GM18873 (cell line): ENCODE measurements around the gene NFAM1.

ENCODE experiments used
- ATAC-seq: cut with Tn5 transposase; IDR thresholded peaks from one replicate; pipeline ENCODE4 v1.9.1; 2021; ENCODE audit warnings: mild to moderate bottlenecking, moderate library complexity, moderate number of reproducible peaks; ENCODE audit not compliant: unreplicated experiment, low FRiP score

The NFAM1 gene

DNA sequence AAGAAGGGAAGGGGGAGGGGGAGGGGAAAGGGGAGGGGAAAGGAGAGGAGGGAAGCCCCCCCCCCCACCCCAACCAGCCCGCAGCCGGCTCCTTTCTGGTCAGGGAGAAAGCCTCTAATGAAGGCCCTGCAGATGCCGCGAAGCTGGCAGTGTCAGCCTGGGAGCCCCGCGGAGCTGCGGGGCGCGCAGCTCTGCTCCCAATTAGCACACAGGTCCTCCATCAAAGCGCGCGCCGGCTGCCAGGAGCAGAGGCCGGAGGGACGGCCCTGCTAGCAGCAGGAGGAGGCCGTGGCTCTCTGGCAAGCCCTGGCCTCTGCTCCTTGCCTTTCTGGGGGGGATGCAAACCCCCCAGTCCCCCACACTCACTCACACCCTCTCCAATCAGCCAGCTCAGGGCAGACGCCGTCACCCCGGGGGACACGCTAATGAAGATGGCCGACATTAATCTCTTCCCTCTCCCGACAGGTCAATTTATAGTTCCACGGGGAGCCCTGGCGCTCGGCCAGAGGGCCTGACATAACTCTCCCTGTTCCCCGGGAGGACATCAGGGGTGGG lies 91.3 kb downstream of the NFAM1 start:
- ATAC-seq = no peak

DNA sequence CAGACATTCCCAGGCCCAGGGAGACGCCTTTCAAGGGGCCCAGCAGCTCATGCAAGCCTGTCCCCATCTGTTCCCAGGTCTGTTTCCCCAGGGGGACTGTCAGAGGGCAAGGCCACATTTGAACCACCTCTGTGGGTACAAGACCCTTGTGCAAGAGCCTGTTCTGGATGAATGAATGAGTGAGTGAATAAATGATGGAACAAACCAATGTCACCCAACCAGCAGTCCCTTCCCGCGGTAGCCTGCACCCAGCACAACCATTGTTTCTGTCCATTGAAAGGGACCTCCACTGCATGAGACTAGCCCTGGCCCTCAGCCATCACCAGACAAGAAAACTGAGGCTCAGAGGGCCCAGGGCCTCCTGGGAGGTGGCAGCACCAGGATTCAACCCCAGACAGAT lies 92.1 kb downstream of the NFAM1 start:
- no peak for ATAC-seq

DNA sequence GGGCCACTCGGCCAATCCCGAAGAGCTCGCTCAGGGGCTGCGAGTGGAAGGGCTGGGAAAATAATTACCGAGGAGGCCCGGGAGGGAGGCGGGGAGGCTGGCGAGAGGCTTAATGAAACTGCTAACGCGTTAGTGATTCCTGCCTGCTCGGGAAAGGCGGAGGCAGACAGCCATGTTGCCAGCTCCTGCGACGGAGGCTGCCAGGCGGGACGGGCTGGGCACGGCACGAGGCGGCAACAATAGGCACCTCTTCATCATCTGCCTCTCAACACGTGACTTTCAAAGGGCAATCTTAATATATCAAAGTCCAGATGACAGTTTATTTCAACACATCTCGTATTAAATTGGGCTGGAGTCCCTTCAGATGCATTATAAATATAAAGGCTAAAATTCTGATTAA lies 93.7 kb downstream of the NFAM1 start:
- no peak for ATAC-seq

DNA sequence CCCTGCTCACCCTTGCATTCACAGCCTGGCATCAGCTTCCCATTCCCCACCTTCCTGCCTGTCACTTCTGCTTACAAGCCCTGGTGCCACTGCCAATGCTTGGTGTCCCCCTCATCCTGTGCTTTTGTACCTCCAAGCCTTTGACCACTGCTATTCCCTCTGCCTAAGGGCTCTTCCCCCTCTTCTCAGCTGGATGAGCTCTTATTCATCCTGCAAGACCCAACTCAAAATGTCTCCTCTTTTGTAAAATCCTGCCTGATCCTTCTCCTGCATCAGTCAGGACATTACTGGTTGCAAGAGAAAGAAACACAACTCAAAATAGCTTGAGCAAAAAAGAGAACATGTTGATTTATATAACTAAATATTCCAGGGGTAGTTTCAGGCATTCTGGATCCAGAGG lies 94.8 kb downstream of the NFAM1 start:
- ATAC-seq = no peak

DNA sequence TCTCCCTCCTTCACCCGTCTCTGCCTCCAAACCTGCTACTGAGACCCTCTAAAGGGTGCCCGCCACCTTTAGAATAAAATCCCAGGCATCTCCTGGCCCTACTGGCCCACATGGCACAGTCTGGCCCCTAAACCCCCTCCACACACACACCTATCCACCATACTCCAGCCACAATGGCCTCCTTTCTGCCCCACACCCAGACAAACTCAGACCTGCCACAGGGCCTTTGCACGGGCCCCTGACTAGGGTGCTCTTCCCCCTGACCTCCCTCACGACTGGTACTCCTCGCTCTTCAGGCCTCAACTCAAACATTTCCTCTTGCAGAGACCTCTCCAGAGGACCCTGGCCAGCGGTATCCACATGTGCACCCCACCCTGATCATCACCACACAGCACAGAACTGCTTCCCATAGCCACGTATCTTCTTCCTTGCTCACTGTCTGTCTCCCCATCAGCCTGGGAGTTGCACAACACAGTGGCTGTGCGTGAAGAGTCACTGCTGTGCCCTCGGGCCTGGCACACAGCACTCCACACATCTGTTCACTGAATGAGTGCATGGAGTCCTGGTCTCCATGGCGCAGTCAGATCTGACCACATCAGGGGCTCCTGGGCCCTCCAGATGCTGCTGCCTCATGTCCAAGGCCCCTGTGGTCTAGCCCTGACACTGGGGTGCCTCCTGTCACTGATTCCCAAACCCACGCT lies 95.5 kb downstream of the NFAM1 start:
- no peak for ATAC-seq

DNA sequence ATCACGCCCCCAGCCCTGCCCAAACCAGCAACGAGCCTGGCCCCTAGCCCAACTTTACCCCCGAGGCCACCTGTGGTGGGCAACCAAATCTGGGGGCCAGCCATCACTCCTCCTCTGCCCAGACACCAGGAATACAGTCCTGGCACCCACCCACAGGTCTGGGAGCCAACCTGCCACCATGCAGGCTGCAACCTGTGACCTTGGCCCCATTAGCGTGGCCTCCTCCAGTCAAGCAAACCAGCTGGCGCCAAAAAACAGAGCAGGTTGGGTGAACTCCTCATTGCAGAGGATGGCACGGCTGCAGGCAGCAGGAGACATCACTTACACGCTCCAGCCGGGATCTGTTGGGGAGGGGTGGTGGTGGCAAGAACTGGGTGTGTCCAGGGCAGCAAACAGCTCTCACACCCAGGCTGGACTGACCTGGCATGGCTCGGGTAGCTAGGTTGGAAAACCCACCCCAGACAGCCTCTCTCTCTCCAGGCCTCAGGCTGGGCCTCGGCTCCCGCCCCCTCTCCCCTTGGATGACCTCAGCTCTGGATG lies 96.3 kb downstream of the NFAM1 start:
- no peak for ATAC-seq

DNA sequence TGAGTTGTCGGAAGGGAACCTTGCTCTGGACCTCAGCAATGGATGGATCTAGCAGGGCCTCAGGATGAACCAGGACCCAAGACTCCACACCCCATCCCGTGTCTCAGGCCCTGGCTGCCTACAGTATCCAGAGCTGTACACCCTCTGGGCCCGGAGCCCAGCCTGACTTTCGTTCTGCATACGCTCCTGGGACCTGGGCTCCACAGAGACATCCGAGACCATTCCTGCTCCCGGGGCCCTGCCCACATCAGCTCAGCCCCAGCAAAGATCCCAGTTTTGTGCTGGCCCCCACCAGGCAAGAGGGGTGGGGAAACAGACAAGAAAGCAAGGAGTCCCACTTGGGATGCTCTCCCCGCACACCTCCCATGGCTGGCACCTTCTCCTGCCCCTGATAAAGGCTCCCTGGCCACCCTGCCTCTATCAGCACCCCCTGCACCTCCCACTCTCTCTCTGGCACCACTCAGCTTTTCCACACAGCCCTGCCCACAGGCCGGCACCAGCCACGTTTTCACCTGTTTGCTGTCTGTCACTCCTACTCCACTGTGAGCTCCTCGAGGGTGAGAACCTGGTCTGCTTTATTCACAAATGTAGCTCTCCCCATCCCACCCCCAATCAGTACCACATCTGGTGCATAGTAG lies 97.2 kb downstream of the NFAM1 start:
- no peak for ATAC-seq

DNA sequence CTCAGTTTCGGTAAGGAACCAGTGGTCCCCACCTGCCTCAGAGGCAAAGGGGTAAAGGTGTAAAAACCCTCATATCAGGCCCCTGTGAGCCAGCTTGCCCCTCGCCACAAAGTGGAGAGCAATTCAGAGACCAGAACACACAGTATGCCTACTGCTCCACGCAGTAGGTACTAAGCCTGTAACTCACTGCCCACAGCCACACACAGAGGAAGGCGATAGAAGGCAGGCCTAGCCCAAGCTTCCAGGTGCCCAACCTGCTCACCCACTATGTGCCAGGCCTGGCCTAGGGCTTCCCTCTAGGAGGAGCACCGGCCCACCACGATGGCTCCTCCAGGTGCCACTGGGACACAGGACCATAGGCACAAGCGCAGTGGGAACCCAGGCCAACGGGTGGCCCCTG lies 98.7 kb downstream of the NFAM1 start:
- ATAC-seq = no peak

DNA sequence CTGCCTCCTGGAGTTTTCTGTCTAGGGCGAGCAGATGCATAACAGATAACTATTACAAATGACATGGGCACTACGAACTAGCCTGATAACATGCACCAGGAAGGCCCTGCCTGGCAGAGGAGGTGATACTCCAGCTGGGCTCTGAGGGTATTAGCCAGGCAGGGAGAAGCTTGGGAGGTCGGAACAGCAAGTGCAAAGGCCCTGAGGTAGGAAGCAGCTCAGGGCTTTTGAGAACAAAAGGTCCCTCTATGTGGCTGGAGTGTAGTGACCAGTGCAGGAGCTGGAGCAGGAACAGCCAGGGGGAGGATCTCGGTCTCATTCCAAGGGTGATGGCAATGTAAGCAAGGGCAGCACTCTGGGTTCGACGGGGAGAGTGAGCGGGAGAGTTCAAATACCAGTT lies 100.1 kb downstream of the NFAM1 start:
- ATAC-seq = no peak

DNA sequence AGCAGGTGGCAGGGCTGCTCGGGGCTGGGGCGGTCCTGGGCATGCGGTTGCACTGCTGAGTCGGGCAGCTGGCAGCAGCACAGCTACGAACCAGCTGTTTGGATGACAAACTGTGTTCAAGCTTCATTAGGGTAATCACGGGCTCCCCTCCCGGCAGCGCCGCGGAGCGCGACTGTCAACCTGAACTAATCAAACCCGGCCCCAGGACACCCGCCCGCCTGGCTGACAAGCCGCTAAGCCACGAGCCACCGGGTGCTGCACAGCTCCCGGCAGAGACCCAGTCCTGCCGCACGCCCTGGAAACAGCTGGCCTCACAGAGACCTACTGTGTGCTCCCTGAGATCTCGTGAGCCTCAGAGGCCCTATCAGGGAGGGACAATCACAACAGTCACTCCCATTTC lies 101.2 kb downstream of the NFAM1 start:
- ATAC-seq = no peak
